Retinal pigment epithelial cell (primary cell): ENCODE measurements around the gene PPP1R2C.
A peak's percentile ranks its signal among the peaks of the same experiment; 100 is the strongest.

Source experiments
- DNase-seq: peaks from one replicate; pipeline ENCODE4 v3.0.0-alpha.2; 2010; ENCODE audit warnings: low read depth
- H3K4me3 ChIP-seq: 2 replicates; pipeline ENCODE4 v1.5.1; 2011; ENCODE audit warnings: mild to moderate bottlenecking, low read length, control low read depth, moderate library complexity
- CTCF ChIP-seq: conservative IDR thresholded peaks from 2 replicates; pipeline ENCODE4 v1.5.1; 2011; ENCODE audit warnings: low read depth, low read length, control low read depth, inconsistent platforms

PPP1R2C gene

GRCh38 chrX:42807393-42807792 lies 29.4 kb upstream of the PPP1R2C start:
- H3K4me3 ChIP-seq, result no peak overlapping the region
- no peak for DNase-seq
- no peak for TF ChIP-seq CTCF

- H3K4me3 ChIP-seq, result no peak overlapping the region
- DNase-seq, result no peak
- no peak for TF ChIP-seq CTCF
Measured at GRCh38 chrX:42804524-42804923, 26.6 kb upstream of the PPP1R2C start.

GRCh38 chrX:42803320-42803719 lies 25.4 kb upstream of the PPP1R2C start:
- no peak overlapping the region for H3K4me3 ChIP-seq
- no peak for TF ChIP-seq CTCF
- DNase-seq, result peak; percentile 4

- DNase-seq, result no peak
- no peak for TF ChIP-seq CTCF
- H3K4me3 ChIP-seq, result no peak overlapping the region
Measured at GRCh38 chrX:42797651-42798269, 19.8 kb upstream of the PPP1R2C start.

GRCh38 chrX:42783451-42783850 lies 5.5 kb upstream of the PPP1R2C start:
- TF ChIP-seq CTCF, result no peak
- H3K4me3 ChIP-seq, result no peak overlapping the region
- DNase-seq, result no peak

GRCh38 chrX:42776195-42776594 lies 1.8 kb downstream of the PPP1R2C start:
- no peak for TF ChIP-seq CTCF

GRCh38 chrX:42772874-42773273 lies 5.1 kb downstream of the PPP1R2C start:
- no peak for TF ChIP-seq CTCF
- H3K4me3 ChIP-seq, result no peak overlapping the region
- DNase-seq, result no peak

More at GRCh38 chrX:42776195-42776594, 1.8 kb downstream of the PPP1R2C start:
- no peak overlapping the region for H3K4me3 ChIP-seq
- DNase-seq, result no peak
